IPS DF 19.7 (cell line): ENCODE results near the gene ASIC1.
"Not testable (repeated sequence)": the region's sequence is repeated elsewhere in the genome, so short reads cannot be mapped to it uniquely, and the experiment has no call there.

Experiments
- DNase-seq: peaks from one replicate; pipeline ENCODE4 v3.0.0-alpha.2; 2013; ENCODE audit warnings: low read depth, low spot score

ASIC1 gene

GRCh38 chr12:50057000-50057841, at the start of gene ASIC1:
TSS of gene ASIC1 (plus strand) at chr12:50057596. CDS start at chr12:50058767, 1,171 bp downstream.
- no peak for DNase-seq

- no peak for DNase-seq
Observed at GRCh38 chr12:50013361-50014147, 43.8 kb upstream of the ASIC1 start.

GRCh38 chr12:50014342-50014741, 43.1 kb upstream of the ASIC1 start:
- no peak for DNase-seq

- DNase-seq, result no peak
Observed at GRCh38 chr12:50016501-50017475, 40.6 kb upstream of the ASIC1 start.

- no peak for DNase-seq
Observed at GRCh38 chr12:50017641-50018040, 39.8 kb upstream of the ASIC1 start.

GRCh38 chr12:50018154-50018553, 39.2 kb upstream of the ASIC1 start:
- DNase-seq, result no peak

GRCh38 chr12:50018968-50019367, 38.4 kb upstream of the ASIC1 start:
- DNase-seq, result no peak

GRCh38 chr12:50019524-50019923, 37.9 kb upstream of the ASIC1 start:
- no peak for DNase-seq

- DNase-seq, result no peak
Observed at GRCh38 chr12:50021031-50021430, 36.4 kb upstream of the ASIC1 start.

GRCh38 chr12:50022903-50023302, 34.5 kb upstream of the ASIC1 start:
- no peak for DNase-seq

GRCh38 chr12:50024227-50024626, 33.2 kb upstream of the ASIC1 start:
- no peak for DNase-seq

- DNase-seq, result no peak
Observed at GRCh38 chr12:50024805-50025186, 32.6 kb upstream of the ASIC1 start.

GRCh38 chr12:50025187-50026059, 32.0 kb upstream of the ASIC1 start, which contains the start of gene RACGAP1:
TSS of gene RACGAP1 (minus strand) at chr12:50025494. CDS start at chr12:50016715, 8,779 bp downstream.
- peak; percentile 93 for DNase-seq

GRCh38 chr12:50026691-50027090, 30.7 kb upstream of the ASIC1 start:
- DNase-seq, result no peak

GRCh38 chr12:50030449-50030848, 26.9 kb upstream of the ASIC1 start:
- not testable (repeated sequence) for DNase-seq

GRCh38 chr12:50032515-50032853, 24.9 kb upstream of the ASIC1 start:
- no peak for DNase-seq

- DNase-seq, result no peak
Observed at GRCh38 chr12:50032854-50033581, 24.4 kb upstream of the ASIC1 start.

GRCh38 chr12:50038336-50038735, 19.1 kb upstream of the ASIC1 start:
- DNase-seq, result no peak

- DNase-seq, result no peak
Observed at GRCh38 chr12:50039151-50039835, 18.1 kb upstream of the ASIC1 start.
